ENCODE data around the gene MTHFD1L. TPM values are rescaled to one million over a fixed set of nuclear protein-coding genes. Genes with fewer than 3 reads are reported as not detected.
"Not testable (repeated sequence)": the region's sequence is repeated elsewhere in the genome, so short reads cannot be mapped to it uniquely, and the experiment has no call there.

The MTHFD1L gene
- total RNA-seq, 2 donors from 2014 or later, result 4.1 to 12.2 TPM

GRCh38 chr6:151118461-151119123 lies 253.1 kb downstream of the MTHFD1L start:
- Histone ChIP-seq H3K4me3 (no peak overlapping the region), H3K9me3 (no peaks in the 10 kb centered on the region), H3K4me1 (no peaks in the 10 kb centered on the region), H3K27ac (no peak overlapping the region), H3K36me3 (no peaks in the 10 kb centered on the region), H3K27me3 (no peaks in the 10 kb centered on the region)
- no peak for TF ChIP-seq CTCF (IDR thresholded peaks at IDR 0.05)
- DNase-seq (ENCODE audit: low spot score), result no peak

- Histone ChIP-seq H3K27ac (no peak overlapping the region), H3K9me3 (no peaks in the 10 kb centered on the region), H3K4me1 (no peaks in the 10 kb centered on the region), H3K27me3 (no peaks in the 10 kb centered on the region), H3K4me3 (no peak overlapping the region), H3K36me3 (no peaks in the 10 kb centered on the region)
- DNase-seq (ENCODE audit: low spot score), result no peak
- no peak for TF ChIP-seq CTCF (IDR thresholded peaks at IDR 0.05)
Measured at GRCh38 chr6:151119823-151120524, 254.5 kb downstream of the MTHFD1L start.

- DNase-seq (ENCODE audit: low spot score), result no peak
- no peak for TF ChIP-seq CTCF (IDR thresholded peaks at IDR 0.05)
- Histone ChIP-seq H3K27me3 (no peaks in the 10 kb centered on the region), H3K4me1 (no peaks in the 10 kb centered on the region), H3K4me3 (no peak overlapping the region), H3K9me3 (no peaks in the 10 kb centered on the region), H3K36me3 (no peaks in the 10 kb centered on the region), H3K27ac (no peak overlapping the region)
Measured at GRCh38 chr6:151121900-151122299, 256.4 kb downstream of the MTHFD1L start.

GRCh38 chr6:151123641-151124040 lies 258.1 kb downstream of the MTHFD1L start:
- not testable (repeated sequence) for H3K4me1 ChIP-seq; H3K27ac ChIP-seq; H3K36me3 ChIP-seq; H3K27me3 ChIP-seq; DNase-seq (ENCODE audit: low spot score); H3K4me3 ChIP-seq; H3K9me3 ChIP-seq

- not testable (repeated sequence) for H3K4me3 ChIP-seq; H3K36me3 ChIP-seq; H3K27me3 ChIP-seq; H3K27ac ChIP-seq; H3K4me1 ChIP-seq; DNase-seq (ENCODE audit: low spot score); H3K9me3 ChIP-seq
Measured at GRCh38 chr6:151125242-151125641, 259.7 kb downstream of the MTHFD1L start.

- H3K4me1 ChIP-seq; H3K9me3 ChIP-seq; DNase-seq (ENCODE audit: low spot score); H3K36me3 ChIP-seq; H3K27me3 ChIP-seq; H3K27ac ChIP-seq; H3K4me3 ChIP-seq: not testable (repeated sequence)
Measured at GRCh38 chr6:151125651-151126416, 260.3 kb downstream of the MTHFD1L start.

GRCh38 chr6:151126417-151126724 lies 260.9 kb downstream of the MTHFD1L start:
- H3K36me3 ChIP-seq; H3K9me3 ChIP-seq; H3K4me1 ChIP-seq; H3K4me3 ChIP-seq; H3K27ac ChIP-seq; H3K27me3 ChIP-seq; DNase-seq (ENCODE audit: low spot score): not testable (repeated sequence)

GRCh38 chr6:151127133-151127798 lies 261.8 kb downstream of the MTHFD1L start:
- not testable (repeated sequence) for H3K4me1 ChIP-seq; H3K4me3 ChIP-seq; H3K36me3 ChIP-seq; H3K9me3 ChIP-seq; DNase-seq (ENCODE audit: low spot score); H3K27ac ChIP-seq; H3K27me3 ChIP-seq

All from right atrium auricular region (tissue), 2 donors.